HG03354 (cell line): ENCODE results near the gene PCDH8.
A peak's percentile ranks its signal among the peaks of the same experiment; 100 is the strongest.
"Not testable (repeated sequence)": the region's sequence is repeated elsewhere in the genome, so short reads cannot be mapped to it uniquely, and the experiment has no call there.

Experiments used
- ATAC-seq: cut with Tn5 transposase; IDR thresholded peaks from one replicate; pipeline ENCODE4 v1.9.1; 2021; ENCODE audit warnings: mild to moderate bottlenecking; ENCODE audit not compliant: unreplicated experiment, poor library complexity, severe bottlenecking

PCDH8 gene

GRCh38 chr13:52830946-52831345 lies 17.5 kb downstream of the PCDH8 start:
- ATAC-seq: no peak

DNA sequence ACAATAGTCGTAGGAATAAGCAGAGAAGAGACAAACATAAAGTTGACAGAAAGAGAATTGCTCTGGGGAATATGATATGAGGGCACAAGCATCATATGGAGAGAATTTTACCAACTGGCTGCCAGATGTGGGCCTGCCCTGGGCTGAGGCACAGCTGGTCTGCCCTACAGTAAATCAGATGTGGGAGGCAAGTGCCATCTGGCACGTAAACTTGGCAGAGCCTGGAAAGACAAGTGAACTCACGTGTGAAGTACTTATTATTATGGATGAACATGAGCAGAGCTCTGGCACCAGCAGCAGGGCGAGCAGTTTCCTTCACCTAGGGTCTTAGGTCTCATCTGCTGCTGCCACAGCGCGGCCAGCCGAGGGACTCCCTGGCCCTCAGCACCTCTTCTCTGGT lies 20.6 kb downstream of the PCDH8 start:
- ATAC-seq: no peak

DNA sequence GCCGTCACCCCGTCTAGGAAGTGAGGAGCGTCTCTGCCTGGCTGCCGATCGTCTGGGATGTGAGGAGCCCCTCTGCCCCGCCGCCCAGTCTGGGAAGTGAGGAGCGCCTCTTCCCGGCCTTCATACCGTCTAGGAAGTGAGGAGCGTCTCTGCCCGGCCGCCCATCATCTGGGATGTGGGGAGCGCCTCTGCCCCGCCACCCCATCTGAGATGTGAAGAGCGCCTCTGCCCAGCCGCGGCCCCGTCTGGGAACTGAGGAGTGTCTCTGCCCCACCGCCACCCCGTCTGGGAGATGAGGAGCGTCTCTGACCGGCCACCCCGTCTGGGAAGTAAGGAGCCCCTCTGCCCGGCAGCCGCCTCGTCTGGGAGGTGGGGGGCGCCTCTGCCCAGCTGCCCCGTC lies 30.6 kb downstream of the PCDH8 start:
- not testable (repeated sequence) for ATAC-seq

- ATAC-seq: no peak
Measured at GRCh38 chr13:52815330-52815729, 33.1 kb downstream of the PCDH8 start.

- no peak for ATAC-seq
Measured at GRCh38 chr13:52812941-52813340, 35.5 kb downstream of the PCDH8 start.

GRCh38 chr13:52811841-52812240 lies 36.6 kb downstream of the PCDH8 start:
- ATAC-seq: no peak

GRCh38 chr13:52810526-52810925 lies 37.9 kb downstream of the PCDH8 start:
- ATAC-seq: no peak

DNA sequence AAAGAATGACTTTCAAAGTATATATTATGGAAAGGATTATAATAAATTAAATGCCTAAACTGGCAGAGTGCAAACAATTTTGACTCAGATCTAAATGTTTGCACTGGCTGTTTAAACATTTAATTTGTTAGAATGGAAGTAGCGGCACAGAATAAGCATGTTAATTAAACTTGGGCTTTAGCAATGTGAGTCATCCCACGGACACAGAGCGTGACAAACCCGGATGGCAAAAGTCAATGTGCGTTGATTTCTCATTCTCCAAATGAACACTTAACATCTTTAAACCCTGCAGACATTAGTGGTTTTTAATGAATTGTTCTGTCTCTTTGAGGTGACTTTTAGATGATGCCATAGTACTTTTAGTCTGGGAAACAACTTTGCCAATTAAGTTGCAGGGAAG lies 38.4 kb downstream of the PCDH8 start:
- no peak for ATAC-seq

DNA sequence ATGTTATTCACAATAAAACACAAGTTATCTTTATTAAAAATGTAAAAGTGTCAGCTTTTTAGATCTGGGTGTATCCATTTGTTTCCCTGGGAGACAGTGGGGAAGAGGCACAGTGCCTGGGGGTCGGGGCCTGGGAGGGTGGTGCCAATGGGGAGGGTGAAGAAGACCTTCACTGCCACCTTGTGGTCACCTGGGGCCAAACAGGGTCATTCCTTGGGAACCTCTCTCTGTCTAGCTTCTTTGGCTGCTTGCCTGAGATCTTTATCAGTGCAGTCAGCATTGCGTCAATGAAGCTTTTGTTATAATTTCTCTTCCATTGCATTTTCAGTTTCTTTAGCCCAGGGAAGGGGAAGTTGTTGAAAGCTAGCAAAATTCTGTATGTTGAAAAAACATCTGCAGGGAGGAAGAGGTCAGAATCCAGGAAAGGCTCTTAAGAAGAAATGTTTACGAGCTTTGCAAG lies 39.1 kb downstream of the PCDH8 start:
- peak; percentile 90 for ATAC-seq

- ATAC-seq: no peak
Measured at GRCh38 chr13:52808842-52809219, 39.6 kb downstream of the PCDH8 start.

- no peak for ATAC-seq
Measured at GRCh38 chr13:52806029-52806428, 42.4 kb downstream of the PCDH8 start.

GRCh38 chr13:52804202-52804641 lies 44.2 kb downstream of the PCDH8 start:
- no peak for ATAC-seq

DNA sequence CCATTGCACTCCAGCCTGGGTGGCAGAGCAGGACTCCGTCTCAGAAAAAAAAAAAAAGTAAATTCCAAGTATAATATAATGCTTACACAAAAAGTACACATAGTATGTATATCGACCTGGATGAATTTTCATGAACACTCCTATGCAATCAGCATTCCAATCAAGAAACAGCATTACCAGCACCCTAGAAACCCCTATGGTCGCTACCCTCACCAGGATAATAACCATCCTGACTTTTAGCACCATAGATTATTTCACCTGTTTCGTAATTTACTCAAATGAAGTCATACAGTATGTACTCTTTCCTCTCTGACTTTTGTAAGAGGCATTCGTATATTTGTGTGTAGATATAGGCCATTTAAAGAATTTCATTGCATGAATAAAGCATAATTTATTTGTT lies 47.6 kb downstream of the PCDH8 start:
- no peak for ATAC-seq

- ATAC-seq: no peak
Measured at GRCh38 chr13:52798770-52799430, 49.5 kb downstream of the PCDH8 start.

DNA sequence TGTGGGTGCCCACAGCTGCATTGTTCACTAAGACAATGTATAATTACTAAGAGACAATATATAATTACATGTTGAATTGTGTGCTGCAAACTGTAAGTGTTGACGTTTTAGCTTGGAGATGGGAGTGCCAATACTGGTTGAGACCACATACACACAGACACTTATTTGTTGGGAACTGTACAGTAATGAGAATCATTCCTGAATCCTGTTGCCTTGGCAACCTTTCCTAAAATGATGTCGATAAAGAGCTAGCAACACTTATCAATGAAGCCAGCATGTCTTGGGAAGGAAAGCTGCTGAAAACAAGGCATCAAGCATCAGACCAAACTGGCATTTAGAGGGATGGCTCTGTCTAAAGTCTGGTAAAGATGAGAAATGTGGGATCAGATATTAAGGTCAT lies 51.3 kb downstream of the PCDH8 start:
- ATAC-seq: no peak

DNA sequence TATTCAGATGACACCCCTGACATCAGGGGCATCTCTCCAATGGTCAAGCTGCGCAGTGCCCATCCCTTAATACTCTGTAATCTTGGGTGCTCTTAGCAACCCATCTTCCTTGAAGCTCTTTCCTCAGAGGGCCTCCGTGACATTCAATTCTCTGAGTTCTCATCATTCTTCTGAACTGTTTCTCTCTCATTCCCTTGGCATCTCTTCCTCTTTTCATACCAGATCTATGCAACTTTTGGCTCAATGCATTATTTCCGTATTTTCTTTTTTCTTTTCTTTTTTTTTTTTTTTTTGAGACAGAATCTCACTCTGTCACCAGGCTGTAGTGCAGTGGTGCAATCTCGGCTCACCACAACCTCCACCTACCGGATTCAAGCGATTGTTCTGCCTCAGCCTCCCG lies 53.9 kb downstream of the PCDH8 start:
- ATAC-seq: no peak

GRCh38 chr13:52793515-52794061 lies 54.9 kb downstream of the PCDH8 start:
- no peak for ATAC-seq
